ENCODE data around the gene NAV2.

- no peak for TF ChIP-seq REST (IDR thresholded peaks at IDR 0.05; ENCODE audit: insufficient read depth in 1 of 2, low read depth in 2 of 2, low read length in 1 of 2)
- no peak for TF ChIP-seq POLR2AphosphoS5 (IDR thresholded peaks at IDR 0.05; ENCODE audit: low read depth, low read length)
- TF ChIP-seq CTCF (IDR thresholded peaks at IDR 0.05): no peak
- TF ChIP-seq TCF7L2 (IDR thresholded peaks at IDR 0.05; ENCODE audit: low read depth, low read length): no peak
Observed at GRCh38 chr11:20043992-20044391, 331.4 kb downstream of the NAV2 start.
